CD14-positive monocyte (primary cell): Measurements from ENCODE around the gene PCOLCE2. TPM values are rescaled to one million over a fixed set of nuclear protein-coding genes. Genes with fewer than 3 reads are reported as not detected.

Experiments used
- DNase-seq, 3 donors: peaks; one replicate each; pipeline ENCODE4 v3.0.0-alpha.2; 2011 to 2022
- H2AFZ ChIP-seq: 2 replicates; pipeline ENCODE4 v1.6.0; 2012; ENCODE audit warnings: mild to moderate bottlenecking, low read depth, low read length, inconsistent platforms; ENCODE audit not compliant: insufficient read depth, poor library complexity, severe bottlenecking
- H3K27ac ChIP-seq, 2 donors: 1 replicate in 1 of 2; 2 replicates in 1 of 2; pipeline ENCODE4 v1.5.1; 2012 to 2013; ENCODE audit warnings: low read length in 2 of 2, control low read depth in 1 of 2, inconsistent platforms in 1 of 2, low read depth in 1 of 2, mild to moderate bottlenecking in 1 of 2
- H3K27me3 ChIP-seq, 2 donors: one replicate each; pipeline versions ENCODE4 v1.6.0 to v1.6.1; 2011 to 2013; ENCODE audit warnings: low read length in 2 of 2; ENCODE audit not compliant: control insufficient read depth in 2 of 2, insufficient read depth in 2 of 2
- H3K36me3 ChIP-seq, 2 donors: replicated peaks in 1 of 2; 1 replicate in 1 of 2; 2 replicates in 1 of 2; pipeline versions ENCODE4 v1.5.1 to v1.6.1; 2012 to 2013; ENCODE audit warnings: low read length in 2 of 2, control low read depth in 1 of 2, inconsistent platforms in 1 of 2, mild to moderate bottlenecking in 1 of 2; ENCODE audit not compliant: insufficient read depth in 2 of 2, control insufficient read depth in 1 of 2
- H3K4me1 ChIP-seq, 2 donors: 1 replicate in 1 of 2; 2 replicates in 1 of 2; pipeline versions ENCODE4 v1.5.1 to v1.6.1; 2012 to 2013; ENCODE audit warnings: low read length in 2 of 2, control low read depth in 1 of 2, inconsistent platforms in 1 of 2, mild to moderate bottlenecking in 1 of 2, moderate library complexity in 1 of 2; ENCODE audit not compliant: insufficient read depth in 2 of 2, control insufficient read depth in 1 of 2
- H3K4me2 ChIP-seq: replicated peaks from 2 replicates; pipeline ENCODE3; 2012; ENCODE audit warnings: low read length, moderate library complexity, mild to moderate bottlenecking; ENCODE audit not compliant: poor library complexity, severe bottlenecking; ENCODE audit errors: extremely low read depth
- H3K4me3 ChIP-seq, 3 experiments: fragments of 200-600 bp in 1 of 3; sonication (generic) in 1 of 3; replicated peaks in 1 of 3; 1 replicate in 2 of 3; 2 replicates in 1 of 3; pipeline ENCODE4 v1.5.1; 2011 to 2013; ENCODE audit warnings: low read length in 3 of 3, mild to moderate bottlenecking in 3 of 3, control low read depth in 2 of 3, low read depth in 2 of 3, inconsistent platforms in 1 of 3, moderate library complexity in 1 of 3
- H3K79me2 ChIP-seq: 2 replicates; pipeline ENCODE4 v1.6.0; 2012; ENCODE audit warnings: mild to moderate bottlenecking, control low read depth, inconsistent platforms, low read length, moderate library complexity; ENCODE audit not compliant: insufficient read depth
- H3K9ac ChIP-seq: 2 replicates; pipeline ENCODE4 v1.6.0; 2017; ENCODE audit warnings: low read length, mild to moderate bottlenecking; ENCODE audit not compliant: insufficient read depth, poor library complexity, severe bottlenecking
- H3K9me3 ChIP-seq, 2 donors: replicated peaks in 1 of 2; 1 replicate in 1 of 2; 2 replicates in 1 of 2; pipeline versions ENCODE4 v1.5.1 to v1.6.1; 2012 to 2013; ENCODE audit warnings: low read length in 2 of 2, control low read depth in 1 of 2; ENCODE audit not compliant: control insufficient read depth in 1 of 2, insufficient read depth in 1 of 2
- H4K20me1 ChIP-seq: 2 replicates; pipeline ENCODE4 v1.6.0; 2012; ENCODE audit warnings: mild to moderate bottlenecking, low read length, control low read depth, moderate library complexity; ENCODE audit not compliant: insufficient read depth
- H3K27ac Mint-ChIP-seq, 7 donors: one replicate each; pipeline ENCODE4 v1.8.0; 2020; ENCODE audit warnings: mild to moderate bottlenecking in 7 of 7, mixed read lengths in 7 of 7, moderate library complexity in 6 of 7, inconsistent platforms in 2 of 7
- H3K27me3 Mint-ChIP-seq, 3 donors: one replicate each; pipeline ENCODE4 v1.8.0; 2021 to 2022; ENCODE audit warnings: low read depth in 3 of 3, mild to moderate bottlenecking in 3 of 3, mixed read lengths in 3 of 3, moderate library complexity in 3 of 3, inconsistent platforms in 1 of 3
- H3K36me3 Mint-ChIP-seq, 2 donors: one replicate each; pipeline ENCODE4 v1.8.0; 2020; ENCODE audit warnings: mixed read lengths in 2 of 2, inconsistent platforms in 1 of 2, mild to moderate bottlenecking in 1 of 2
- H3K4me1 Mint-ChIP-seq: one replicate; pipeline ENCODE4 v1.8.0; 2020; ENCODE audit warnings: mild to moderate bottlenecking, mixed read lengths
- H3K4me3 Mint-ChIP-seq, 2 donors: one replicate each; pipeline ENCODE4 v1.8.0; 2020; ENCODE audit warnings: mild to moderate bottlenecking in 2 of 2, mixed read lengths in 2 of 2, moderate library complexity in 1 of 2
- H3K9me3 Mint-ChIP-seq, 7 donors: one replicate each; pipeline ENCODE4 v1.8.0; 2020 to 2022; ENCODE audit warnings: mixed read lengths in 7 of 7, mild to moderate bottlenecking in 6 of 7, moderate library complexity in 6 of 7, inconsistent platforms in 2 of 7
- CTCF ChIP-seq: fragments of 200-600 bp; IDR thresholded peaks from one replicate; pipeline ENCODE4 v1.8.0; 2022; ENCODE audit warnings: antibody characterized with exemption, mild to moderate bottlenecking
- WGBS: methylation state at CpG from one replicate; pipeline ENCODE4 v1.1.5; 2013; ENCODE audit warnings: missing lambda C conversion rate; ENCODE audit not compliant: insufficient coverage; 5-methylcytosine and 5-hydroxymethylcytosine counted together
- intact Hi-C, 2 donors: fragments of 100-400 bp; cut with micrococcal nuclease; formaldehyde crosslinking; loops; one replicate each; pipeline versions ENCODE4 v1.15.0 to v1.15.1; 2023
- polyA minus RNA-seq: library from RNA; depleted of rRNA, polyadenylated mRNA; stranded (reverse); fragments of >200 nt; gene quantifications from 2 replicates; pipeline ENCODE4 v1.2.3, GENCODE V29; 2012
- polyA plus RNA-seq, 3 donors: library from polyadenylated mRNA; depleted of rRNA in 1 of 3; unstranded in 2 of 3; stranded (reverse) in 1 of 3; fragments of 300-500 nt in 2 of 3; fragments of >200 nt in 1 of 3; fragmentation: Illumina TruSeq in 2 of 3; gene quantifications; 1 replicate in 2 of 3; 2 replicates in 1 of 3; pipeline ENCODE4 v1.2.3, GENCODE V29; 2012 to 2021
- total RNA-seq, 12 experiments: library from RNA in 1 of 12; stranded (reverse) in 1 of 12; fragments of 120-200 nt in 1 of 12; gene quantifications; one replicate each; pipeline ENCODE4 v1.2.4 and lab custom pipeline; 2013 to 2026; ENCODE audit warnings: mixed read lengths in 6 of 12, inconsistent platforms in 1 of 12

The PCOLCE2 gene, protein sequence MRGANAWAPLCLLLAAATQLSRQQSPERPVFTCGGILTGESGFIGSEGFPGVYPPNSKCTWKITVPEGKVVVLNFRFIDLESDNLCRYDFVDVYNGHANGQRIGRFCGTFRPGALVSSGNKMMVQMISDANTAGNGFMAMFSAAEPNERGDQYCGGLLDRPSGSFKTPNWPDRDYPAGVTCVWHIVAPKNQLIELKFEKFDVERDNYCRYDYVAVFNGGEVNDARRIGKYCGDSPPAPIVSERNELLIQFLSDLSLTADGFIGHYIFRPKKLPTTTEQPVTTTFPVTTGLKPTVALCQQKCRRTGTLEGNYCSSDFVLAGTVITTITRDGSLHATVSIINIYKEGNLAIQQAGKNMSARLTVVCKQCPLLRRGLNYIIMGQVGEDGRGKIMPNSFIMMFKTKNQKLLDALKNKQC
- 0.12 TPM for total RNA-seq (2013)
- polyA plus RNA-seq (not detected), polyA minus RNA-seq (not detected in 2 replicates), total RNA-seq (lab: John Stamatoyannopoulos, UW) (0 to 5.0 (median 0.11) reads per million in 11 experiments)

GRCh38 chr3:142888481-142889211 lies at the start of gene PCOLCE2:
PCOLCE2 (minus strand) TSS chr3:142889083; CDS start chr3:142888896, 187 bp downstream.
- Histone ChIP-seq H3K4me3 (peak within 1 kb of the TSS; percentile 33 to 76 (median 40)), H3K4me1 (peaks cover 15 to 18% of the 10 kb centered on the region in 2 donors), H3K27me3 (peaks cover 18 to 39% of the 10 kb centered on the region in 2 donors), H3K79me2 (no peaks in the 10 kb centered on the region), H2AFZ (peak within 1 kb of the TSS; percentile 83), H3K27ac (no peak within 1 kb of the TSS), H3K4me2 (peak within 1 kb of the TSS; percentile 87), H3K36me3 (no peaks in the 10 kb centered on the region), H4K20me1 (no peaks in the 10 kb centered on the region), H3K9me3 (no peaks in the 10 kb centered on the region), H3K9ac (peak within 1 kb of the TSS; percentile 24)
- H3K27me3 Mint-ChIP-seq: peaks cover 31 to 41% (median 40%) of the 10 kb centered on the region in 3 donors
- WGBS: under 1% methylated on average over 68 of the region's 74 CpGs
- H3K36me3 Mint-ChIP-seq: no peaks in the 10 kb centered on the region
- H3K27ac Mint-ChIP-seq: no peak within 1 kb of the TSS
- H3K4me1 Mint-ChIP-seq: peaks cover 15% of the 10 kb centered on the region
- peaks cover 0 to 6% (median 0%) of the 10 kb centered on the region in 7 donors for H3K9me3 Mint-ChIP-seq
- intact Hi-C loops: no loop called here
- peak within 1 kb of the TSS; percentile 77 to 90 for H3K4me3 Mint-ChIP-seq
- DNase-seq: no peak
- no peak for TF ChIP-seq CTCF

DNA sequence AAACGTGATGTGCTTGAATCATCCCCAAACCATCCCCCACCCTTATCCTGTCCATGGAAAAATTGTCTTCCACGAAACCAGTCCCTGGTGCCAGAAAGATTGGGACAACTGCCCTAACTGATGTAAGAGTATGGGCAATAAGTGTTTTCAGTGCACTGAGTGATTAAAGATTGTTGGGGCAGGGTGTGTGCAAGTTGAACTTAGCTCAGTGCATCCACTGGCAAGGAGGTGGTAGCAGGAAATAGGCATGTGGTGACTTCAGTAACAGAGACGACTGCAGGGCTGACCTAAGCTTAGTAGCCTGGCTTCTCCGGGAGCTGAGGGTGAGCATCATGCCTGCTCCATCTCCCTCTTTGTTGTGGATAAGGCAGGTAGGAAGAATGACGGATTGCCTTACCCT lies 47.1 kb upstream of the PCOLCE2 start:
- no peak overlapping the region for H3K4me3 Mint-ChIP-seq
- WGBS: 57% methylated on average over 2 of the region's 5 CpGs
- no peaks in the 10 kb centered on the region for H3K9me3 ChIP-seq

More for the DNA sequence above, 47.1 kb upstream of the PCOLCE2 start:
- no peak for DNase-seq
- no peaks in the 10 kb centered on the region for H3K36me3 ChIP-seq
- intact Hi-C loops: no loop called here
- TF ChIP-seq CTCF: no peak
- Mint-ChIP-seq H3K27ac (no peak overlapping the region), H3K36me3 (no peaks in the 10 kb centered on the region), H3K27me3 (peaks cover 0 to 6% (median 2%) of the 10 kb centered on the region in 3 donors), H3K4me1 (no peaks in the 10 kb centered on the region), H3K9me3 (peaks cover 0 to 3% (median 0%) of the 10 kb centered on the region in 7 donors)
- H4K20me1 ChIP-seq: no peaks in the 10 kb centered on the region
- no peak overlapping the region for H3K27ac ChIP-seq
- no peak overlapping the region for H2AFZ ChIP-seq
- H3K27me3 ChIP-seq: no peaks in the 10 kb centered on the region
- H3K9ac ChIP-seq: no peak overlapping the region
- H3K4me1 ChIP-seq: no peaks in the 10 kb centered on the region
- H3K79me2 ChIP-seq: no peaks in the 10 kb centered on the region
- no peak overlapping the region for H3K4me3 ChIP-seq
- H3K4me2 ChIP-seq: no peak overlapping the region
